Right atrium auricular region (tissue), 2 donors: ENCODE data around the gene ACTN4. TPM values are rescaled to one million over a fixed set of nuclear protein-coding genes. Genes with fewer than 3 reads are reported as not detected.
A peak's percentile ranks its signal among the peaks of the same experiment; 100 is the strongest.

ENCODE experiments used
- DNase-seq: peaks from one replicate; pipeline ENCODE4 v3.0.0-alpha.2; 2019; ENCODE audit warnings: low spot score
- H3K27ac ChIP-seq, 2 donors: fragments of 200-600 bp; sonication (generic); 1 replicate in 1 of 2; 2 replicates in 1 of 2; pipeline ENCODE4 v1.5.1; 2016 to 2019
- H3K27me3 ChIP-seq, 2 donors: fragments of 200-600 bp; sonication (generic); one replicate each; pipeline versions ENCODE4 v1.5.1 to v1.6.0; 2017 to 2019
- H3K36me3 ChIP-seq: fragments of 200-600 bp; sonication (generic); one replicate; pipeline ENCODE4 v1.5.1; 2016
- H3K4me1 ChIP-seq, 2 donors: fragments of 200-600 bp; sonication (generic); one replicate each; pipeline versions ENCODE4 v1.5.1 to v1.6.0; 2017 to 2019
- H3K4me3 ChIP-seq, 2 donors: fragments of 200-600 bp; sonication (generic); 1 replicate in 1 of 2; 2 replicates in 1 of 2; pipeline ENCODE4 v1.5.1; 2017 to 2019; ENCODE audit warnings: mild to moderate bottlenecking in 1 of 2, moderate library complexity in 1 of 2
- H3K9me3 ChIP-seq, 2 donors: fragments of 200-600 bp; sonication (generic); one replicate each; pipeline ENCODE4 v1.5.1; 2019
- CTCF ChIP-seq, 2 donors: fragments of 200-600 bp; sonication (generic); IDR thresholded peaks; one replicate each; pipeline ENCODE4 v1.5.1; 2019; ENCODE audit warnings: antibody characterized with exemption in 2 of 2
- total RNA-seq, 2 donors: library from RNA; depleted of rRNA; stranded (reverse); fragments of >200 nt; gene quantifications; one replicate each; pipeline ENCODE4 v1.1.0, GENCODE V29; 2016

The ACTN4 gene
- total RNA-seq, 2 donors from 2014 or later = 115 to 180 TPM

GRCh38 chr19:38670921-38671398, 23.5 kb downstream of the ACTN4 start:
- DNase-seq = no peak
- Histone ChIP-seq H3K27ac (peak overlapping the region; percentile 97 to 98), H3K4me1 (peaks cover 0 to 94% of the 10 kb centered on the region in 2 donors), H3K36me3 (no peaks in the 10 kb centered on the region), H3K4me3 (no peak overlapping the region), H3K9me3 (no peaks in the 10 kb centered on the region), H3K27me3 (no peaks in the 10 kb centered on the region)
- TF ChIP-seq CTCF (IDR thresholded peaks at IDR 0.05) = no peak

- no peak for DNase-seq
- Histone ChIP-seq H3K4me1 (peaks cover 0 to 94% of the 10 kb centered on the region in 2 donors), H3K4me3 (no peak overlapping the region)
These were observed 24.2 kb downstream of the ACTN4 start for GRCh38 chr19:38671654-38672053.

GRCh38 chr19:38673030-38673429, 25.6 kb downstream of the ACTN4 start:
- H3K4me1 ChIP-seq = peaks cover 0 to 92% of the 10 kb centered on the region in 2 donors
- H3K4me3 ChIP-seq = no peak overlapping the region
- no peak for DNase-seq
- no peak for TF ChIP-seq CTCF (IDR thresholded peaks at IDR 0.05)
- no peaks in the 10 kb centered on the region for H3K9me3 ChIP-seq
- peaks cover 6% of the 10 kb centered on the region for H3K36me3 ChIP-seq
- H3K27me3 ChIP-seq = no peaks in the 10 kb centered on the region
- peak overlapping the region; percentile 97 to 98 for H3K27ac ChIP-seq

More at GRCh38 chr19:38671654-38672053, 24.2 kb downstream of the ACTN4 start:
- TF ChIP-seq CTCF (IDR thresholded peaks at IDR 0.05) = no peak
- H3K27me3 ChIP-seq = no peaks in the 10 kb centered on the region
- H3K9me3 ChIP-seq = no peaks in the 10 kb centered on the region
- peak overlapping the region; percentile 97 to 98 for H3K27ac ChIP-seq
- no peaks in the 10 kb centered on the region for H3K36me3 ChIP-seq

GRCh38 chr19:38674388-38675171, 27.1 kb downstream of the ACTN4 start:
- Histone ChIP-seq H3K9me3 (no peaks in the 10 kb centered on the region), H3K4me1 (peaks cover 0 to 92% of the 10 kb centered on the region in 2 donors), H3K4me3 (no peak overlapping the region), H3K36me3 (peaks cover 13% of the 10 kb centered on the region), H3K27ac (peak overlapping the region; percentile 83 to 90), H3K27me3 (no peaks in the 10 kb centered on the region)
- no peak for DNase-seq
- TF ChIP-seq CTCF (IDR thresholded peaks at IDR 0.05) = no peak

GRCh38 chr19:38675611-38676010, 28.2 kb downstream of the ACTN4 start:
- no peaks in the 10 kb centered on the region for H3K9me3 ChIP-seq
- H3K36me3 ChIP-seq = peaks cover 16% of the 10 kb centered on the region
- TF ChIP-seq CTCF (IDR thresholded peaks at IDR 0.05) = no peak
- no peak for DNase-seq
- no peaks in the 10 kb centered on the region for H3K27me3 ChIP-seq
- H3K27ac ChIP-seq = peak overlapping the region; percentile 83 to 90
- no peak overlapping the region for H3K4me3 ChIP-seq
- peaks cover 0 to 92% of the 10 kb centered on the region in 2 donors for H3K4me1 ChIP-seq
